ENCODE data around the gene TNNI2. TPM values are rescaled to one million over a fixed set of nuclear protein-coding genes. Genes with fewer than 3 reads are reported as not detected.

The TNNI2 gene
- not detected in 2 replicates for total RNA-seq

GRCh38 chr11:1838426-1839144 is at the start of gene TNNI2:
Gene TNNI2 (plus strand): TSS chr11:1838981. CDS start chr11:1839697, 716 bp downstream.

GRCh38 chr11:1834779-1835670 is 3.8 kb upstream of the TNNI2 start, which contains the start of gene SYT8:
Gene SYT8 (plus strand): TSS chr11:1834990. CDS start chr11:1835106, 116 bp downstream.

GRCh38 chr11:1852877-1853276 is 14.1 kb downstream of the TNNI2 start, which contains the start of gene LSP1:
Gene LSP1 (plus strand): TSS chr11:1853084. CDS start chr11:1853145, 61 bp downstream.

Other genes starting within 250 kb of the TNNI2 start
- not detected in 2 replicates for gene KRTAP5-2, start 240.7 kb upstream of the TNNI2 start, total RNA-seq
- gene KRTAP5-3, start 230.5 kb upstream of the TNNI2 start, total RNA-seq = not detected in 2 replicates
- gene KRTAP5-4, start 216.8 kb upstream of the TNNI2 start, total RNA-seq = not detected in 2 replicates
- not detected in 2 replicates for gene KRTAP5-5, start 209.2 kb upstream of the TNNI2 start, total RNA-seq
- not detected in 2 replicates for gene KRTAP5-6, start 141.8 kb upstream of the TNNI2 start, total RNA-seq
- 0.18 and 0.65 TPM in 2 replicates for gene IFITM10, start 88.4 kb upstream of the TNNI2 start, total RNA-seq
- 301 and 414 TPM in 2 replicates for gene CTSD, start 75.1 kb upstream of the TNNI2 start, total RNA-seq
- gene SYT8, start 4.0 kb upstream of the TNNI2 start, total RNA-seq = 6.0 TPM in 1 of 2 replicates, not detected in the other
- gene LSP1, start 14.1 kb downstream of the TNNI2 start, total RNA-seq = 8.7 and 35.7 TPM in 2 replicates
- gene PRR33, start 52.9 kb downstream of the TNNI2 start, total RNA-seq = not detected in 2 replicates
- 3.6 and 5.1 TPM in 2 replicates for gene TNNT3, start 80.7 kb downstream of the TNNI2 start, total RNA-seq
- 73.5 and 77.3 TPM in 2 replicates for gene MRPL23, start 108.4 kb downstream of the TNNI2 start, total RNA-seq
- gene H19, start 158.9 kb downstream of the TNNI2 start, total RNA-seq = 2,200 and 5,783 TPM in 2 replicates